Activated T-cell treated with anti-CD3 and anti-CD28 coated beads, Interleukin-2, amount 50 U/mL, for 4 hours (primary cell): ENCODE data around the gene EPHB2. TPM values are rescaled to one million over a fixed set of nuclear protein-coding genes. Genes with fewer than 3 reads are reported as not detected.
"Not testable (repeated sequence)": the region's sequence is repeated elsewhere in the genome, so short reads cannot be mapped to it uniquely, and the experiment has no call there.

ENCODE experiments used
- ATAC-seq, 2 donors: fragments of 200-7000 bp; cut with Tn5 transposase; one replicate each; pipeline ENCODE4 v1.10.0; 2021
- DNase-seq: peaks from one replicate; pipeline ENCODE4 v3.0.0-alpha.2; 2020
- H3K27me3 Mint-ChIP-seq: one replicate; pipeline ENCODE4 v1.8.0; 2021; ENCODE audit warnings: low read depth, mixed read lengths
- H3K36me3 Mint-ChIP-seq: one replicate; pipeline ENCODE4 v1.8.0; 2022; ENCODE audit warnings: mixed read lengths; ENCODE audit not compliant: insufficient read depth
- H3K4me1 Mint-ChIP-seq: one replicate; pipeline ENCODE4 v1.8.0; 2021; ENCODE audit warnings: low read depth, mixed read lengths
- H3K4me3 Mint-ChIP-seq: one replicate; pipeline ENCODE4 v1.8.0; 2021; ENCODE audit warnings: mild to moderate bottlenecking, moderate library complexity, mixed read lengths
- H3K9me3 Mint-ChIP-seq: one replicate; pipeline ENCODE4 v1.8.0; 2021; ENCODE audit warnings: mixed read lengths
- total RNA-seq, 3 donors: library from RNA; stranded (reverse); gene quantifications; one replicate each; pipeline ENCODE4 v1.2.1, GENCODE V29; 2021

Gene EPHB2
- total RNA-seq, 3 donors from 2014 or later, result 0.15 to 0.68 (median 0.16) TPM

GRCh38 chr1:22831729-22832413 is 121.2 kb downstream of the EPHB2 start:
- Mint-ChIP-seq H3K4me1 (no peaks in the 10 kb centered on the region), H3K36me3 (no peaks in the 10 kb centered on the region), H3K27me3 (peaks cover 3% of the 10 kb centered on the region), H3K4me3 (no peak overlapping the region), H3K9me3 (no peaks in the 10 kb centered on the region)
- DNase-seq, result no peak
- peak in 1 of 2 donors; percentile 40 for ATAC-seq

- Mint-ChIP-seq H3K27me3 (peaks cover 3% of the 10 kb centered on the region), H3K4me1 (no peaks in the 10 kb centered on the region), H3K4me3 (no peak overlapping the region), H3K36me3 (no peaks in the 10 kb centered on the region), H3K9me3 (no peaks in the 10 kb centered on the region)
- ATAC-seq (no peak), DNase-seq (no peak)
Measured at GRCh38 chr1:22832414-22832786, 121.8 kb downstream of the EPHB2 start.

GRCh38 chr1:22833699-22834098 is 123.1 kb downstream of the EPHB2 start:
- Mint-ChIP-seq H3K9me3 (no peaks in the 10 kb centered on the region), H3K27me3 (peaks cover 3% of the 10 kb centered on the region), H3K36me3 (no peaks in the 10 kb centered on the region), H3K4me1 (no peaks in the 10 kb centered on the region), H3K4me3 (no peak overlapping the region)
- ATAC-seq, result no peak
- DNase-seq, result no peak

- H3K4me1 Mint-ChIP-seq, DNase-seq, H3K9me3 Mint-ChIP-seq, H3K27me3 Mint-ChIP-seq, H3K4me3 Mint-ChIP-seq, H3K36me3 Mint-ChIP-seq, ATAC-seq: not testable (repeated sequence)
Measured at GRCh38 chr1:22834420-22834819, 123.8 kb downstream of the EPHB2 start.

GRCh38 chr1:22835636-22836319 is 125.1 kb downstream of the EPHB2 start:
- Mint-ChIP-seq H3K4me3 (no peak overlapping the region), H3K9me3 (no peaks in the 10 kb centered on the region)
- ATAC-seq, result no peak

GRCh38 chr1:22836850-22837249 is 126.2 kb downstream of the EPHB2 start:
- ATAC-seq (no peak), DNase-seq (no peak)
- Mint-ChIP-seq H3K4me3 (no peak overlapping the region), H3K9me3 (no peaks in the 10 kb centered on the region), H3K27me3 (peaks cover 12% of the 10 kb centered on the region), H3K36me3 (no peaks in the 10 kb centered on the region), H3K4me1 (no peaks in the 10 kb centered on the region)

More at GRCh38 chr1:22835636-22836319, 125.1 kb downstream of the EPHB2 start:
- Mint-ChIP-seq H3K36me3 (no peaks in the 10 kb centered on the region), H3K4me1 (no peaks in the 10 kb centered on the region), H3K27me3 (peaks cover 3% of the 10 kb centered on the region)
- DNase-seq, result no peak

GRCh38 chr1:22837332-22837731 is 126.7 kb downstream of the EPHB2 start:
- no peak for ATAC-seq
- Mint-ChIP-seq H3K9me3 (no peaks in the 10 kb centered on the region), H3K4me1 (no peaks in the 10 kb centered on the region), H3K27me3 (peaks cover 12% of the 10 kb centered on the region), H3K36me3 (no peaks in the 10 kb centered on the region), H3K4me3 (no peak overlapping the region)
- DNase-seq, result no peak

GRCh38 chr1:22838965-22839364 is 128.3 kb downstream of the EPHB2 start:
- DNase-seq (no peak), ATAC-seq (no peak)
- Mint-ChIP-seq H3K9me3 (no peaks in the 10 kb centered on the region), H3K4me1 (no peaks in the 10 kb centered on the region), H3K4me3 (no peak overlapping the region), H3K27me3 (peaks cover 24% of the 10 kb centered on the region), H3K36me3 (no peaks in the 10 kb centered on the region)

GRCh38 chr1:22839806-22840205 is 129.2 kb downstream of the EPHB2 start:
- ATAC-seq (no peak), DNase-seq (no peak)
- Mint-ChIP-seq H3K4me3 (no peak overlapping the region), H3K27me3 (peaks cover 28% of the 10 kb centered on the region), H3K9me3 (no peaks in the 10 kb centered on the region), H3K36me3 (no peaks in the 10 kb centered on the region), H3K4me1 (no peaks in the 10 kb centered on the region)

- Mint-ChIP-seq H3K36me3 (no peaks in the 10 kb centered on the region), H3K27me3 (peaks cover 28% of the 10 kb centered on the region), H3K4me3 (no peak overlapping the region), H3K9me3 (no peaks in the 10 kb centered on the region), H3K4me1 (no peaks in the 10 kb centered on the region)
- DNase-seq (no peak), ATAC-seq (no peak)
Measured at GRCh38 chr1:22841142-22841541, 130.5 kb downstream of the EPHB2 start.

GRCh38 chr1:22841860-22842281 is 131.2 kb downstream of the EPHB2 start:
- H3K9me3 Mint-ChIP-seq, result no peaks in the 10 kb centered on the region
- H3K36me3 Mint-ChIP-seq, result no peaks in the 10 kb centered on the region
- DNase-seq (no peak), ATAC-seq (no peak)
- no peak overlapping the region for H3K4me3 Mint-ChIP-seq
- H3K4me1 Mint-ChIP-seq, result no peaks in the 10 kb centered on the region
- peaks cover 29% of the 10 kb centered on the region for H3K27me3 Mint-ChIP-seq

- H3K4me1 Mint-ChIP-seq, DNase-seq, H3K36me3 Mint-ChIP-seq, H3K4me3 Mint-ChIP-seq, H3K9me3 Mint-ChIP-seq, ATAC-seq: not testable (repeated sequence)
- H3K27me3 Mint-ChIP-seq, result peaks cover 38% of the 10 kb centered on the region
Measured at GRCh38 chr1:22843441-22844183, 133.0 kb downstream of the EPHB2 start.

GRCh38 chr1:22844621-22845020 is 134.0 kb downstream of the EPHB2 start:
- no peaks in the 10 kb centered on the region for H3K9me3 Mint-ChIP-seq
- H3K4me1 Mint-ChIP-seq, result no peaks in the 10 kb centered on the region
- ATAC-seq (no peak), DNase-seq (no peak)
- peaks cover 38% of the 10 kb centered on the region for H3K27me3 Mint-ChIP-seq
- H3K36me3 Mint-ChIP-seq, result no peaks in the 10 kb centered on the region
- no peak overlapping the region for H3K4me3 Mint-ChIP-seq

- no peak for DNase-seq
- no peaks in the 10 kb centered on the region for H3K4me1 Mint-ChIP-seq
- no peak for ATAC-seq
- peaks cover 37% of the 10 kb centered on the region for H3K27me3 Mint-ChIP-seq
- no peaks in the 10 kb centered on the region for H3K9me3 Mint-ChIP-seq
- no peak overlapping the region for H3K4me3 Mint-ChIP-seq
- no peaks in the 10 kb centered on the region for H3K36me3 Mint-ChIP-seq
Measured at GRCh38 chr1:22845398-22845935, 134.8 kb downstream of the EPHB2 start.
